GM18526 (cell line): Measurements from ENCODE around the gene CCDC142.

Experiments used
- POLR2A ChIP-seq: IDR thresholded peaks from 3 replicates; pipeline ENCODE4 v1.6.1; 2011; ENCODE audit not compliant: insufficient read length; ENCODE audit errors: extremely low read depth

CCDC142 gene

DNA sequence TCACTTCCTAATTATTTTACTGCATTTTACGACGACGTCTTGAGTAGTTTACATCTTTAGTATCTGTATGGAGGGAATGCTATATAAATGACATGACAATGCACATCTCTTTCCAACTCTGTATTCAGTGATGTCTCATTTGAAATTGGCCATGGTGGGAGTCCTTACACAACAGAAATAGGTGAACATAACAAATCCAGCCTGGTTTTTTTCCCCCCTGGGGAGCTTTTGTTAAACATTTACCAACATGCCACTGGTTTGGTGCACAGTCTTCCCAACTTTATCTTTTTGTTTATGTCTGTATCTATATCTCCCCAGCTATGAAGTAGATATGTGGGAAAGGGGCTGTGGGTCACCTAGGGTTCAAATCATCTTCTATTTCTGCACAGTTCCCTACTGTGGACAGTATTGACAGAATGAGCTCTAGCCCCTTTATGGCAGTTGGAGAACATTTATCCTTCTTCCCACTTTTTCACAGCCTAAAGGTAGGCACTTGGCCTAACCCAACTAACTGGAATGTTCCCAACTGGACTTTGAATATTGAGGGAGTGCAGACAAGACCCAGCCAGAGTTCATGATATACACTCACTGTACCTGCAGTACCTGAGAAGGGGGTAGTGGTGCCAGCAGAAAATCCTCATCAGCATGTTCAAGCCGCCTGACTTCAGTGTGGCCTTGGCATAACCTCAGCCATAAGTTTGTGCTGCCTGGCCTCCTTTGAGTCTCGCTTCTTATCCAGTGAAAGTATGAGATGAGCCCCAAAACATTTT is 35.4 kb downstream of the CCDC142 start:
- TF ChIP-seq POLR2A: no peak

DNA sequence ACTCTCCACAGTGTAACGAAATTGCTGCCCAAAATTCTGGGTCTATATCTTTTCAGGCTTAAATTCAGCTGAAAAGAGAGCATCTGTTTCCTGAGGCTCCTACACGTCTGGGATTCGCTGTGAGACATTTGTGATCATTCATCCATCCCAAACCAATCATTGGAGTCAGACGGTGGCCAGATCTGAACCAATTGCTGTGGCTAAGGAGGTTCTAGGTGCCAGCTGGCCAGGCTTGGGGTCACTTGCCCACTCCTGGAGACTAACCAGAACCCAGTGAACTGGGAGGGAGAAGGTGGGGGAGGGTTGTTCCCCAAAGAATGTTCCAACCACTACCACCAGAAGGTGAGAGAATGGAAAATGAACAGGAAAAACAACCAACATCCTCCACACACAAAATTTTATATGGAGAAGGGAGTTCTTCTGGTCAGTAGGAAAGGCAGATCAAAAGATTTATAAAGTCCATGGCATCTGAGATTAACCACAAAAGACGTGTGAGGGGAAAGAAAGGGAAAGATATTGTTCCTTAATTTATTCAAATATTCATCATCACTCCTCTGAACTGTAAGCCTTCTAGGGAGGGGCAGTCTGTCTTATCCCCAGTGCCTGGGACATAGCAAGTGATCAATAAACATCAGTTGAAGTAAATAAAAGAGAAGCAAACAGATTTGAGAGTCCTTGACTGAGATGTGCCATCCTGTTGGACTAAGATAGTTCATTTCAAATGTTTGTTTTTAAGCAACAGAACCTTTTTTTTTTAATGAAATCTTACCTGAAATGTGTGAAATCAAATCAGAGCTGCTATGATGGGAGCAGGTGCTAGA is 38.1 kb downstream of the CCDC142 start:
- no peak for TF ChIP-seq POLR2A

DNA sequence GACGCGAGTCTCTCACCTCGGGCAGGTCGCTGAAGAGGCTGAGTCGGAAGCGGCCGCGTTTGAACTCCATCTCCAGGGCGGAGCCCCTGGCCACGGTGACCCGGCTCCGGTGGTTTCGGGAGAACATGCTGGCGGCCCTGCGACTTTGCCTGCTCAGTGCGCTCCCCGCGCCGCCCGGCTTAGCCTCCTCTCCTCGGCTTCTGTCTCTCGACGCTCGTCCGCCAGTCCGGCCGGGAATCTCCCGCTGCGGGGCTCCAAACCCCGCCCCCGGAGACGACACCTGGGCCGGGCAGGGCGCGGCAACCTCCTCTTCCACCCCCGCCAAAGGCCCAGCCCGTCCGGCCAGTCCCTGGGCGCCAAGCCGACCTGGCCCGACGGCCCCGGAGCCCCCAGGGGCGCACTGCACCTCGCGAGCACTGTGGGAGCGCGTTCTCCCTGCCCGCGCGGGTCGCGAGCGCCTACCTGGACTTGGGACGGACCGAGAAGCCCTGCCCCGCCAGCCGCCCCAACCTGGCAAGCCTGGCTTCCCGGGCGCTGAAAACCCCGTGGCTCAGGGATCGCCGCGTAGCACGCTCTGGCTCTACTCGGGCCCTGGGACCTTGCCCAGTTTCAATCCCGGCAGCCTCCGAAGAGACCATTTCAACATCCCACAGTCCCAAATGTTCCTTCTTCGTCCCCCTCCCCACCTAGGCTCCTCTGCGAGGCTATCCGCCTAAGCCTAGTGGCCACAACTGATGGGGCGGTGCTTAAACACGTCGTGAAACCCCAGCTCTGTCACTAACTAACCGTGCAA is 40.9 kb downstream of the CCDC142 start, which contains the start of gene RTKN:
RTKN (minus strand) TSS at position 248 of the 793 bp plus-strand sequence; CDS start at position 127, 121 bp downstream.
- TF ChIP-seq POLR2A: peak; percentile 36

DNA sequence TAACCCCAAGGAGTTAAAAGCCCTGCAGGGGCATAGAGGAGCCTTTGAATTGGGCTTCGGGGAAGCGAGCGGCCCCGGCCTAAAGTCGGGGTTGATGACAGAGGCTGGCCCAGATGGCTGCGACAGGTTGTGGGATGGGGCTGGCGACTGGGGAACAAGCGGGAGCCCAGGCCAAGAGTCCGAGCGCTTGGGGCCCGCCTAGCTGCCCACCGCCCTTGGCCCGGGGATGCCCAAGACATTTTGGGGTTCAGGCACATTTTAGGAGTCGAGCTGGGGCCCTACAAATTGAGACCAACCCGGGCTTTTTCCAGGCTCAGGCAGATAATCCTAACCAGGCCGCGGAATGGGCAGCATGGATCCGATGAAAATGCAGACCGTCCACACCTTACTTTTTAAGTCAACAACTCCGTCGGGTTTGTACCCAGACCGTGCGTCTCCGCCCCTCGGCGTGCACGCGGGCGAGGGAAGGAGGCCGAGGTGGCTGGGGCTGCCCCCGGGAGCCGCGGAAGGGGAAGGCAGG is 41.6 kb downstream of the CCDC142 start:
- no peak for TF ChIP-seq POLR2A

DNA sequence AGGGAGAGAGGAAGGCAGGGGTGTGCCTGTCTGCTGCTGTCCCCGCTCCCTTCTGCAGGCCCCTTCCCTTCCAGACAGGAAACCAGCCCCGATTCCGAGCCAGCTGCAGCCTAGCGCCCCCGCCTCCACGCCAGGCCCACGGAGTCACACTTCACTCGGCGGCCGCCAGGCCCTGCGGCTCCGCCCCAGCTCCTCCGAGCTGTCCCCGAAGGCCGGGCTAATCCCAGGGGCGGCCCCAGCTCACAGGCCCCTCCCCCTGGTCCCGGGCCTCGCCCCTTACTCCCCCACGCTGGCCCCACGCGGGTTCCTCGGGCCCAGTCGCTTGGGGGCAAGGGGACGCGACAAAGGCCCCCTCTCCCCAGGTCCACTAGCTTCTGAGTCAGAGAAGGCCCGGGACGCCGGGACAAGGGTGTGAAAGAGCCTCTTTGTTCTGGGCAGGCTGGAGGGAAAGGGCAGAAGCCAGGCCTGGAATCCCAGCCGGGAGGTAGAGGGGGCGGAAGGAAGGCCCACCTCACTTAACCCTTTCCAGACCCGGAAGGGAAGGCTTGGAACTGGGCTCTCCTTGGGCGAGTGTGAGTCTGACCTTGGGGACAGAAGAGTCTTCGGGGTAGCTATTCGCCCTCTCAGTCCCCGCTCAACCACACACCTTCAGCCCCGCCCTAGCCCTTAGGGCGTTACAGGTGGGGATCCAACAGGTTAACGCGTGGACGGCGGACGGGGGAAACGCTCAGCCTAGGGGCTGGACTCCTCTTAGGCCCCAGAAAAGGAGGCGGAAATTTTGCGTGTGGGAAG is 42.2 kb downstream of the CCDC142 start:
- TF ChIP-seq POLR2A: peak; percentile 39

DNA sequence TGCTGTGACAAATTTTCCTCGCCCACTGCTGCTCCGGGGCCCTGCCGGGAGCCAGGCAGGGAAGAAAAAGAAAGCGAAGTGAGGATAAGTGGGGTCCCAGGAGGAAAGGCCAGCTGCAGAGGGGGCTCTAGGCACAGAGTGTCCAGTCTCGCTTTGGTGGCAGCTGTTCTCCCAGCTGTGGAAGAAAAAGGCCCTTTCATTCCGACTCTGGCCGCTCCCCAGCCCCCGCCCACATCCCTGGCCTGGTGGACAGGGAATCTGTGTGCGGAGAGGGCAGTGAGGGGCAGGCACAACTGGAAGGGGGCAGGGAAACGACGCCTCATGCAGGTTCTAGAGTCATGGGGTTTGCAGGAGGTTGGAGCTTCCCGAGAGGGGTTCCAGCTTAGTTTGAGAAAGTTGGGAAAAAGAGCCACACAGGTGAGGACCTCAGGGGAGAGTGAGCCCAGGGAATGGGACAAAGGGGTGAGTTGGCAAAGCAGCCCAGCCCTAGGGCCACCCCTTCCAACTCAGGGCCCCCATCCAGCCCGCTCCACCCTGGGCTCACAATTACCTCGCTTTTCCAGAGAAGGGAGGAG is 42.9 kb downstream of the CCDC142 start:
- TF ChIP-seq POLR2A: no peak

DNA sequence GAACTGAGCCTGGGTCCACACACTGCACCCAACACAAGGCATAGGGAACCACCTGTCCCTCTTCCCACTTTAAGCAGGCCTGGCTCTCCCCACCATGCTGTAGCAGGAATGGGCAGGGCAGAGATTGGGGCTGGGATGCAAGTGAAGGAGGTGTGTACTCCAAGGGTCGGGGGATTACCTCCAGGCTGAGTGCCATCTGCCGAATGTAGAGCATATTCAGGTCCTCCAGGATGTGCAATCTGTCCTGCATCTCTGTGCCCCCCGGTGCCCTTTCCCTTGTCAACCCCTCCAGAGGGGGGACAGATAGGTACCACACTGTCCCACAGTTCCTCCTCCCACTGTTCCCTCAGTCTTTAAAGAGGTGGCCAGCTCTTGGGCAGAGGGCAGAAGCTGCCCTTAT is 43.4 kb downstream of the CCDC142 start:
- no peak for TF ChIP-seq POLR2A

DNA sequence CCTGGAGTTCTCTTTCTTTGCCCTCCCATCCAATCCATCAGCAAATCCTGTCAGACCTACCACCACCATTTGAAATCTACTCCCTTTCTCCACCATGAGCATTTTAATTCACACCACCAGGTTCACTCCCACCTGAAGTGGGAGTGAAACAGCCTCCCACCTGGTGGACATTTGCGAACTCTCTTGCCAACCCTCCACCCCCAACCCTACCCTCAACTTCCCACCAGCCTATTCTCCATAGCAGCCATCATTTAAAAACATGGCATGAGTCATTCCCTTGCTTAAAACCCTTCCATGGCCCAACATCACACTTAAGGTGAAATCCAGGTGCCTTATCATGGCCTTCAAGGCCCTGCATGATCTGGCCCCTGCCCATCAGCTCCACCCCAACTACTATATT is 44.5 kb downstream of the CCDC142 start:
- TF ChIP-seq POLR2A: no peak

DNA sequence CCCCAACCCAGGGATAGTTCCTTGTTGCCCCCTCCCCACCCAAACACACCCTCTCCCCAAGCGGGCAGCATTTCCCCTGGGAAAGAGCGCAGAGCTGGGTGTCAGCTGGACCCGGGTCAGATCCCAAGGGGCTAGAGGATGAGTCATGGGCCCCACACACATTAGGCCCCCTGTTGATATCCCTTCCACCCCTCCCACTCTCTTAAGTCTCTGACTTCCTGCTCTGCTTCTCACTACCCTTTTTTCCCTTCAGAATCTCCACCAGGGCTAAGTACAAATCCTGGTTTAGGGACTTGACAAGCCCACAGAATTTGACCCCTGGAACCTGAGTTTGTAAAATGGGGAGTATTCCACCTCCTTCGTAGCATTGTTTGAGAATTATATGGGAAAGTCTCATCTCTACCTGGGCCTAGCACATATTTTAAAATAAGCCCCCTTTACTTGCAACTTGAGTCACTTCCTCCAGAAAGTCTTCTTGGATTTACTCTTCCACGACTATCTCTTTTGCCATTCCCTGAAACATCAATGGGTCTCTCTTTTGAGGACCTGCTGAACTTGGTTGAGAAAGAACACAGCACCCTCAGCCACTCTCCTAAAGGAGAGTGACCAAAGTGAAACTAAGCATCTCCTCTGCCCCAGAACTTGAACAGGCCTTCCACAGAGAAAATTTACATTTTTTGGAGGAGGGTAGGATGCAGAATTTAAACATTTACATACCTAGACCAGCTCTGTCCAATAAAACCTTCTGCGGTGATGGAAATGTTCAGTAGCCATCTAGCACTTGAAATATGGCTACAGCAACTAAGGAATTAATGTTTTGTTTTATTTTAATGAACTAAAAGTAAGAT is 45.7 kb downstream of the CCDC142 start:
- TF ChIP-seq POLR2A: no peak

DNA sequence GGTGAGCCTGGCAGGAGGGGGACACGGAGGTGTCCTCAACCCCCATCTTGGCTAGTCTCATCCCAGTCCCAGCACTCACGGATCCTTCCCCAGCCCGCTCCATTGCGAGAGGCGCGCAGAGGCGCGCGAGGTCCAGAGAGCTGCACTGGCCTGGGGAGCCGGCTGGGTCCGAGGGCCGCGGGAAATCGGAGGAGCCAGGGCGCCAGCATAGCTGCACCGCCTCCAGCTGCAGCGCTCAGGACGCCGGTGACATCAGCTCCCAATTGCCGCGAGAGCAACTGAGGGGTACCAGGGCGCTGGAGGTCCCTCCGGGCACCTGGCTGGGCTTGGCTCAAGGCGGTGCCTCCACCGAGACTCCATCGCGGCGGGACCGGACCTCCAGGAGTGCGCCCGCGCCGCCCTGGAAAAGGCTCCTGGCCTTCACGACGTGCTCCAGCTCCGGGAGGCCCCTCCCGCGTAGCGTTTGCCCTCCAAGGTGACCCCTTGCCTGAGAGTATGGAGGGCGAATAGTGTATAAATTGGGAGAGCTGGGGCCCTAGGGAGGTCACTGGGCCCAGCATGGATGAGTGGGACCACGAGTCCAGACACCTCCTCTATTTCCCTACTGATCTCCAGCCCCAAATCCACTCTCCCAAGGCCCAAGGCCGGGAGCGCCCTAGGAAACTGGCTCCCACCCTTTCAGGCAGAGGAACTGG is 46.5 kb downstream of the CCDC142 start:
- no peak for TF ChIP-seq POLR2A

DNA sequence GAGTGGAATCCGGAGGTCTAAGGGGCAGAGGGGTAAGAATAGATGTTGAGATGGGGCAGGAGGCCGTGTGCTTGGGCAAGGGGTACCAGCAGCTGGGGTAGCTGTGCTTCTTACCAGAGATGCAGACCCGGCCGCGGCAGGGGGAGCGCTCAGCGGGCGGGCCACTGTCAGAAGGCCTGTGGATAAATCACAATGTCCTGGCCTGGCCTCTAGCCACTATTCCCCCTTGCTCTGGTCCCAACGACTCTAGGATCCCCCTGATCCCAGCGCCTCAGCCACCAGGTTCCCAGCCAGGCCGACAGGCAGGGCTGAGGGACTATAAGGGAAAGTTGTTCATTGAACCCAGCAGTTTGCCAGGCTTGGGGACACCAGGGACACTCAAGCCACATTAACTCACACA is 52.3 kb downstream of the CCDC142 start:
- no peak for TF ChIP-seq POLR2A

DNA sequence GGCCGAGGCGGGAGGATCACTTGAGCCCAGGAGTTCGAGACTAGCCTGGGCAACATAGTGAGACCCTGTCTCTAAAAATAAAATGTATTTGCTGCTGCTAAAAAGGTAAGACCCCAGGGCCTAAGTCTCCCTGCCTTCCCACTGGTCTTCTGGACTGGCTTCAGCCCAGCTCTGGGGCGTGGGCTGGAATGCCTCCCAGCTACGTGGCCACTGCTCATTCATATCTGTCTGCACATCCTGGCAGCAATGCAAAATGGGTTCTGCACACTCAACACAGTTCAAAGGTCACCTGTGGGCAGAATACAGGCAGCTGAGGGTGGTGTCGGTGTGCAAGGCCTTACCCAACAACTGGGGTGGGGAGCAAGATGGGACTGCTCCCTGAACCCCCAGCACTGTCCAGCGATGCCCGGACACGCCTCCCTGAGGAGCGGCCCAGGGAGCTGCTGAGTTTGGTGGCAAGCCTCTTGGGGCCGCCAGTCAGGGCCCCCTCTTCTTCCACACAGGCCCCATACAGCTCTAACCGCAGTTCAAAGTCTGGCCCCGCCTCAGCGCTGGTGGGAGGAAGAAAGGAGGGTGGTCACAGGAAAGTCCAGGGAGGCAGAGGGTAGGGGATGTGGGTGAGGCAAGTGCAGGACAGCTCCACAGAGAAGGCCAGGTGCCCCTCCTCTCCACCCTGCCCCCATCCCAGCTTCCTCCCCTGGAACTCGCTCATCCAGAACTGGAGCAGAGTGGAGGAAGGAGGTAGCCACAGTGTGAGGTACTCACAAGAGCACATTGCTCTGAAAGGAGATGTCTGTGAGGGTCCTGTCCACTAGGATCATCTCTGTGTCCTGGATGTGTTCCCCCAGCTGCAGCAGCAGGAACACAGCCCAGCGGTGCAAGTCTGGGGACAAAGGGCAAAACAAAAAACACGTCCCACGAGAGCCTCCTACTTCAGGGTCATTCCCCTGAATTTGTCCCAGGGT is 53.0 kb downstream of the CCDC142 start:
- no peak for TF ChIP-seq POLR2A

DNA sequence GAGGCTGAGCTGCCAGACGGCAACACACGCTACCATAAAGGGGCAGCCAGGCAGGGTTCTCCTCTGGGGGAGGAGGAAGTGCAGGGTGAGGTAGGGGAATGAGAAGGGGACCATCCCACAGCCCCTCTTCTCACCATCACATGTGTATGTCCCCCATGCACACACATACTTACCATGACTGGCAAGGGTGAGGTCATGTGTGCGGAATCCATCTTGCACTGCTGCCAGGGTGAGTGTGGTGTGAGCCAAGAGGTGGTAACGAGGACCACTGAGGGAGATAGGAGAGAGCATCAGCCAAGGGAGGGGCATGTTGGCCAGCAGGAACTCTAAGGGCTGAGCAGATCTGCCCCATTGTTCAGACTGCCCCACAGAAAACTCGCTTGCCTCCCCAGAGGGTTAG is 54.1 kb downstream of the CCDC142 start:
- TF ChIP-seq POLR2A: no peak
